GM18517 (cell line): ENCODE results near the gene SLC6A4.
"Not testable (repeated sequence)": the region's sequence is repeated elsewhere in the genome, so short reads cannot be mapped to it uniquely, and the experiment has no call there.

Source experiments
- ATAC-seq: cut with Tn5 transposase; IDR thresholded peaks from one replicate; pipeline ENCODE4 v1.9.1; 2021; ENCODE audit warnings: mild to moderate bottlenecking, moderate library complexity; ENCODE audit not compliant: unreplicated experiment

Gene SLC6A4

GRCh38 chr17:30239089-30239462 is 3.6 kb upstream of the SLC6A4 start:
- no peak for ATAC-seq

- ATAC-seq: no peak
Measured at GRCh38 chr17:30238387-30239088, 3.0 kb upstream of the SLC6A4 start.

- no peak for ATAC-seq
Measured at GRCh38 chr17:30238003-30238344, 2.5 kb upstream of the SLC6A4 start.

- ATAC-seq: no peak
Measured at GRCh38 chr17:30237296-30238002, 2.0 kb upstream of the SLC6A4 start.

GRCh38 chr17:30236766-30237165 is 1.3 kb upstream of the SLC6A4 start:
- no peak for ATAC-seq

- ATAC-seq: no peak
Measured at GRCh38 chr17:30236297-30236624, 764 bp upstream of the SLC6A4 start.

- ATAC-seq: no peak
Measured at GRCh38 chr17:30234964-30235363, 533 bp downstream of the SLC6A4 start.

- ATAC-seq: no peak
Measured at GRCh38 chr17:30234296-30234695, 1.2 kb downstream of the SLC6A4 start.

GRCh38 chr17:30232824-30233427 is 2.6 kb downstream of the SLC6A4 start:
- ATAC-seq: no peak

- no peak for ATAC-seq
Measured at GRCh38 chr17:30232015-30232823, 3.3 kb downstream of the SLC6A4 start.

GRCh38 chr17:30230596-30231125 is 4.8 kb downstream of the SLC6A4 start:
- no peak for ATAC-seq

GRCh38 chr17:30230009-30230408 is 5.5 kb downstream of the SLC6A4 start:
- ATAC-seq: not testable (repeated sequence)

- ATAC-seq: no peak
Measured at GRCh38 chr17:30229012-30229411, 6.5 kb downstream of the SLC6A4 start.

- no peak for ATAC-seq
Measured at GRCh38 chr17:30228011-30228410, 7.5 kb downstream of the SLC6A4 start.

GRCh38 chr17:30226878-30227277 is 8.6 kb downstream of the SLC6A4 start:
- no peak for ATAC-seq

GRCh38 chr17:30225919-30226553 is 9.5 kb downstream of the SLC6A4 start:
- ATAC-seq: no peak

GRCh38 chr17:30225112-30225511 is 10.4 kb downstream of the SLC6A4 start:
- no peak for ATAC-seq

GRCh38 chr17:30224419-30224960 is 11.0 kb downstream of the SLC6A4 start:
- ATAC-seq: no peak

- ATAC-seq: no peak
Measured at GRCh38 chr17:30222721-30223175, 12.7 kb downstream of the SLC6A4 start.

GRCh38 chr17:30222251-30222650 is 13.2 kb downstream of the SLC6A4 start:
- ATAC-seq: no peak
